Measurements from ENCODE around the gene SLC2A6.

The SLC2A6 gene

DNA sequence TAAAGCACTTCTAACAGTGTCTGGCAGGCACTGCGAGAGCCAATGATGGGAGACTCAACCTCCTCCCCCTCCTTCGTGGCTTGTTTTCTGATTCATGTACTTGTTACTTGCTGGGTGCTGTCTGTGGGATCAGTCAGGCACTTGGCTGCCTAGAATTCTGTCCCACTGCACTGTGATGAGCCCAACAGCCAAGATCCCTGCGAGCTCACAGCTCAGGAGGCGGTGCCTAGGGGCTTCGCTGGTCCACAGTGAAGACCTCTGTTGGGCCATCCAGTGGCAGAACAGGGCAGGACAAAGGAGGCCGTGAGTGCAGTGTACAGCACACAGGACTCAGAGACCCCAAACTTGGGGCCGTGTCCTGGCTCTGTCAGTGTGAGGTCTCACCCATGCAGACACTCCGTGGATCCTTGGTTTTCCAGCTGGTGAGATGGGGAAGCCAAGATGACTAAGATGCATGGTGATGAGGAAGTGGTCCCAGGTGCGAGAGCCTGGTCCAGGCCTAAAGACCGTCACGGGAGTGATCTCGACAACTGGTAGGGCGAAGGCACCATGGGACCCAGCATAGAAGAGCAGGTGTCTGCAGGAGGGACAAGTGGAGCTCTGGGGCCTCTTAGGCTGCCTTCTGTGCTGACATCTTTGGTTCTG is 26.4 kb upstream of the SLC2A6 start:
- Histone ChIP-seq H3K4me3 (no peak overlapping the region), H3K36me3 (no peaks in the 10 kb centered on the region), H3K9me3 (peaks cover 0 to 18% (median 8%) of the 10 kb centered on the region in 3 donors), H3K27ac (no peak overlapping the region), H3K27me3 (peaks cover 0 to 33% of the 10 kb centered on the region in 2 donors), H3K4me1 (peaks cover 0 to 25% (median 18%) of the 10 kb centered on the region in 4 donors)
- intact Hi-C loops (cut with DNase I; ENCODE audit: low total_unique reads), result no loop called here
- DNase-seq, result no peak
- TF ChIP-seq, protein P1, sequence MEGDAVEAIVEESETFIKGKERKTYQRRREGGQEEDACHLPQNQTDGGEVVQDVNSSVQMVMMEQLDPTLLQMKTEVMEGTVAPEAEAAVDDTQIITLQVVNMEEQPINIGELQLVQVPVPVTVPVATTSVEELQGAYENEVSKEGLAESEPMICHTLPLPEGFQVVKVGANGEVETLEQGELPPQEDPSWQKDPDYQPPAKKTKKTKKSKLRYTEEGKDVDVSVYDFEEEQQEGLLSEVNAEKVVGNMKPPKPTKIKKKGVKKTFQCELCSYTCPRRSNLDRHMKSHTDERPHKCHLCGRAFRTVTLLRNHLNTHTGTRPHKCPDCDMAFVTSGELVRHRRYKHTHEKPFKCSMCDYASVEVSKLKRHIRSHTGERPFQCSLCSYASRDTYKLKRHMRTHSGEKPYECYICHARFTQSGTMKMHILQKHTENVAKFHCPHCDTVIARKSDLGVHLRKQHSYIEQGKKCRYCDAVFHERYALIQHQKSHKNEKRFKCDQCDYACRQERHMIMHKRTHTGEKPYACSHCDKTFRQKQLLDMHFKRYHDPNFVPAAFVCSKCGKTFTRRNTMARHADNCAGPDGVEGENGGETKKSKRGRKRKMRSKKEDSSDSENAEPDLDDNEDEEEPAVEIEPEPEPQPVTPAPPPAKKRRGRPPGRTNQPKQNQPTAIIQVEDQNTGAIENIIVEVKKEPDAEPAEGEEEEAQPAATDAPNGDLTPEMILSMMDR (IDR thresholded peaks at IDR 0.05), result no peak

DNA sequence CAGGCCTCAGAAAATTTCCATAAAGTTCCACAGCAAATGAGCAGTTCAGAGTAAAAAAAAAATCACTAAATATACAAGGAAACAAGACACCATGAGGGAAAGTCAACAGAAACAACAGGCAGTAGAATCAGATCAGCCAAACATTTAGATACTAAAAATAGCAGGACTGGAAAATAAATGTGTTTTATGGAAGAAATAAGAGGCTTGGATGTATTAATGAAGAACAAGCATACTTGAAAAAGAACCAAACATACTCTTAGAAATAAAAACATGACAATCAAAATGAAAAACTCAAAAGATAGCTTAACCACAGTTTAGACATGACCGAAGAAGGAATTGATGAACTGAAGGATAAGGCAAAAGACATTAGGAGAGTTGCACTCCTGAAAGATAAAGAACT is 23.2 kb upstream of the SLC2A6 start:
- Histone ChIP-seq H3K4me1 (peaks cover 0 to 14% (median 10%) of the 10 kb centered on the region in 4 donors), H3K4me3 (no peak overlapping the region), H3K9me3 (peaks cover 0 to 18% (median 8%) of the 10 kb centered on the region in 3 donors), H3K27me3 (peaks cover 0 to 28% of the 10 kb centered on the region in 2 donors), H3K27ac (no peak overlapping the region), H3K36me3 (no peaks in the 10 kb centered on the region)
- intact Hi-C loops (cut with DNase I; ENCODE audit: low total_unique reads), result no loop called here
- no peak for DNase-seq
- TF ChIP-seq, protein P1 (IDR thresholded peaks at IDR 0.05), result no peak

DNA sequence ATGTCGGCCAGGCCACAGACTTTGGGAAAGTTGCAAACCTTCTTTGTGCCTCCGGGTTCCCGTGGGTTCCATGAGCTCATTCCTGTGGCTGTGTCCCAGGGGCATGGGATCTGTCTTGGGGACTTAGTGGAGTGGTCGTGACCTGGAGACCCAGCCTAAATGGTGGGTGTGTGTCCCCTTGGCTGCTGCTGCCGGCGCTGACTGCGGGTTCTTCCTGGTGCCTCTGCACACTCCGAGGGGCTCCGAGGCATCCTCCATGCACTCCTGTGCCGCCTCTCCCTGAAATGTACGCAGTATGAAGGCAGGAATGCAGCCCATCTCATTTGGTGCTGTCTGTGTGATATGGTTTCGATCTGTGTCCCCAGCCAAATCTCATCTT is 21.0 kb upstream of the SLC2A6 start:
- H3K4me1 ChIP-seq, result no peaks in the 10 kb centered on the region
- TF ChIP-seq, protein P1 (IDR thresholded peaks at IDR 0.05), result no peak
- no peak overlapping the region for H3K4me3 ChIP-seq
- H3K9me3 ChIP-seq, result peaks cover 0 to 18% (median 8%) of the 10 kb centered on the region in 3 donors
- no peak for DNase-seq
- intact Hi-C loops (cut with DNase I; ENCODE audit: low total_unique reads), result no loop called here
- H3K27me3 ChIP-seq, result peaks cover 0 to 30% of the 10 kb centered on the region in 2 donors
- no peak overlapping the region for H3K27ac ChIP-seq
- H3K36me3 ChIP-seq, result no peaks in the 10 kb centered on the region

DNA sequence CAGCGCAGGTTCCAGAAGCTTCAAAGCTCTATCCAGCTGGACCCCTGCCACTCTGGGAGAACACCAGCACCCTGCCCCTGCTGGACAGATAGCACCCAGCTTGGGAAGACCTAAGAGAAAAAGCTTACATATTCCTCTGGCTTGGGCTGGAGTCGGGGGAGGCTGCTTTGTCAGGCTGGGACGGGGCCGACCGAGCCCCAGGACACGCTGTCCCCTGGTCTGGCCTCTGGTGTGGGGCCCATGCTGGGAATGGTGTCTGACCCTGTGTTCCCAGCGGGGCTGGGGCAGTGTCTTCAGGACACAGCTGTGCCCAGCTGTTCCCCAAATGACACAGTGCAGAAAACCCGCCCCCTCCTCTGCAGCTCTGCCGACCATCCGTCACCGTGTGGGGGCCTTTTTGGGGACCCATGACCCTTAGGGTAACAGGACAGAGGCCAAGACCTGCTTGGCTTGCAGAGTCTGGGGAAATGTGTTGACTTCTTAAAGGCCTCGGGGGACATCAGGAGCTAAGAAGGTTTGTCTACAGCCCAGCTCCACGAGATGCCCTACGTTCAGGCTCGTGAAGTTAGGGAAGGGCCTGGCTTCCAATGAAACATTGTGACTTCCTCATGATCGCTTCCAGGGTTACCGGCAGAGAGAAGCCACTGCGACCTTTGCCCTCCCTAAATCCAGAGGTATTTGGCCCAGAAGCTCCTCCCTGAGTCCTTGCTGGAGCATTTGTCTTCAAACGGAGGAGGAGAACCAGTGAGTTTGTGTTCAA is 20.4 kb upstream of the SLC2A6 start:
- TF ChIP-seq, protein P1 (IDR thresholded peaks at IDR 0.05), result no peak
- intact Hi-C loops (cut with DNase I; ENCODE audit: low total_unique reads), result no loop called here
- Histone ChIP-seq H3K9me3 (peaks cover 0 to 18% (median 8%) of the 10 kb centered on the region in 3 donors), H3K27me3 (peaks cover 0 to 30% of the 10 kb centered on the region in 2 donors), H3K4me3 (no peak overlapping the region), H3K4me1 (no peaks in the 10 kb centered on the region), H3K27ac (no peak overlapping the region), H3K36me3 (no peaks in the 10 kb centered on the region)
- DNase-seq, result no peak

DNA sequence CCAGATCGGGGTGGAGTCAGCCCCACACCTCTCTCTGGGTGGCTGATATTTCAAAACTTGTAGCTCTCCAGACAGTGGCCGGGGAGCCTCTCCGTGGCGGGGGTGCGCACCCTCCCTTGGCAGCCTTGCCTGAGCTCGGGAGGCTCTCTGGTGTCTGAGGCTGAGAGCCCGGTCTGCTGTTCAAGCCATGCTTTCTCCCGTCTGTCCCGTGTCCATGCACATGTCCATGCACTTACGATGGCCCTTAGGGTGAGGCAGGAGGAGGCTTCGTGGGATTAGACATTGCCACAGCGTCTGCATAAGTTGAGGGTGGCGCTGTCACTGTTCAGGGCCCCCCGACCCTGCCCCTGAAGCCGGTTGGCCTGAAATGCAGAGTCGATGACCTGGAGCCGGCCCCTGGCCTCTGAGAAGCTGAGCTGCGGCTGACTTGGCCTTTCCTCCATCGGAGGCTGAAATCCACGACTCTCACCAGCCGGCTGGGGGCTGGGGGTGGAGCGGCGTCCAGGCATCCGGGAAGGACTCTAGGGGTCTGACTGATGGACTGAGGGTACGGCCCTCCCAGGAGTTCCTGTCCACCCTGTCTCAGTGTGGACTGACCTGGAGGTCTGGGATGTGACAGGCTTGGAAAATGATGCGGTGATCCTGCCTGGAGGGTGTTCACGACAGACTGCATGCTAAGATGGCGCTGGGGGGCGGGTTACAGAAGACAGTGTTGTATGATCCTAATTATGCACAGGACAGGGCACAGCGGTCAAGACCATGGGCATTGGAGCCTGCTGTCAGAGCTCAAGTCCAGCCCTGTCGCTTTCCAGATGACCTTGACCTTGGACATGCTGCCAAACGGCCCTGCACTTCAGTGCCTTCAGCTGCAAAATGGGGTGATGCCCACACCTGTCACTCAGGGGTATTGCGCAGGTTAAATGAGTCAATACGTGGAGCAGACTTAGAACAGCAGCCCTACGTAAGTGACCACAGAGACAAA is 18.3 kb upstream of the SLC2A6 start:
- intact Hi-C loops (cut with DNase I; ENCODE audit: low total_unique reads), result no loop called here
- Histone ChIP-seq H3K27ac (no peak overlapping the region), H3K27me3 (peaks cover 0 to 30% of the 10 kb centered on the region in 2 donors), H3K4me1 (peaks cover 2 to 13% (median 9%) of the 10 kb centered on the region in 4 donors), H3K4me3 (no peak overlapping the region), H3K9me3 (peaks cover 0 to 10% (median 8%) of the 10 kb centered on the region in 3 donors), H3K36me3 (no peaks in the 10 kb centered on the region)
- TF ChIP-seq, protein P1 (IDR thresholded peaks at IDR 0.05), result no peak
- no peak for DNase-seq

All from tibial artery (tissue), 4 donors.